Psoas muscle (tissue), 8 donors: ENCODE measurements around the gene SRCAP. TPM values are rescaled to one million over a fixed set of nuclear protein-coding genes. Genes with fewer than 3 reads are reported as not detected.

Experiments
- ATAC-seq, 4 donors: fragments of 200-7000 bp; cut with Tn5 transposase; one replicate each; pipeline ENCODE4 v1.9.1; 2020; ENCODE audit warnings: moderate library complexity in 3 of 4, mild to moderate bottlenecking in 2 of 4
- DNase-seq, 2 donors: peaks; one replicate each; pipeline ENCODE4 v3.0.0-alpha.2; 2020
- H3K27ac ChIP-seq: fragments of 200-600 bp; one replicate; pipeline ENCODE4 v1.8.0; 2022
- H3K27me3 ChIP-seq, 3 donors: fragments of 200-600 bp in 1 of 3; one replicate each; pipeline versions ENCODE4 v1.6.1 to v1.8.0; 2013 to 2022; ENCODE audit warnings: low read length in 2 of 3, mild to moderate bottlenecking in 2 of 3, moderate library complexity in 1 of 3; ENCODE audit not compliant: insufficient read depth in 3 of 3
- H3K36me3 ChIP-seq, 2 donors: fragments of 200-600 bp in 1 of 2; one replicate each; pipeline versions ENCODE4 v1.6.1 to v1.8.0; 2013 to 2022; ENCODE audit warnings: low read depth in 1 of 2, mild to moderate bottlenecking in 1 of 2, moderate library complexity in 1 of 2; ENCODE audit not compliant: insufficient read depth in 1 of 2
- H3K4me1 ChIP-seq: fragments of 200-600 bp; one replicate; pipeline ENCODE4 v1.8.0; 2022
- H3K4me3 ChIP-seq: fragments of 200-600 bp; one replicate; pipeline ENCODE4 v1.8.0; 2022; ENCODE audit warnings: mild to moderate bottlenecking
- H3K9me3 ChIP-seq: fragments of 200-600 bp; one replicate; pipeline ENCODE4 v1.8.0; 2022
- WGBS, 3 donors: extraction: QIAGEN DNeasy Blood & Tissue Kit; methylation state at CpG; one replicate each; pipeline versions ENCODE4 v1.1.6 to v1.1.7; 2013; 5-methylcytosine and 5-hydroxymethylcytosine counted together
- intact Hi-C, 2 donors: fragments of 100-400 bp; cut with DNase I; formaldehyde crosslinking; loops; one replicate each; pipeline versions ENCODE4 v1.11.0 to v1.14.2; 2022
- polyA plus RNA-seq, 3 donors: library from polyadenylated mRNA; stranded (reverse); fragments of 200-250 nt; gene quantifications; one replicate each; pipeline ENCODE4 v1.2.3, GENCODE V29; 2013
- total RNA-seq, 4 donors: library from RNA; stranded (reverse); fragmentation: NEBNext Ultra II Directional in 2 of 4; extraction: Animal tissue kit (Norgen Biotek cat#: 25700) in 2 of 4; gene quantifications; one replicate each; pipeline versions ENCODE4 v1.2.1 to v1.2.4, GENCODE V29; 2021 to 2023
- TF ChIP-seq, protein P1 (sequence below): fragments of 200-600 bp; IDR thresholded peaks from one replicate; pipeline ENCODE4 v1.8.0; 2022; ENCODE audit warnings: antibody characterized with exemption
- donor health status: healthy with polysubstance abuse.
- donor health status: DM: no; HTN: no; CAD: no; lungs with moderate emphysema.
- donor health status: Bipolar disorder and iron deficiency.
- donor health status: healthy.
- donor health status: DM: yes; HTN: yes; CAD: no.
- donor health status: DM: no; HTN: no; CAD: no.
- donor health status: DM: no; HTN: no; CAD: no.
- donor health status: DM: yes; HTN: yes; CAD: no.

Gene SRCAP
- total and polyA plus RNA-seq, 7 donors = 4.4 to 50.1 (median 37.8) TPM

DNA sequence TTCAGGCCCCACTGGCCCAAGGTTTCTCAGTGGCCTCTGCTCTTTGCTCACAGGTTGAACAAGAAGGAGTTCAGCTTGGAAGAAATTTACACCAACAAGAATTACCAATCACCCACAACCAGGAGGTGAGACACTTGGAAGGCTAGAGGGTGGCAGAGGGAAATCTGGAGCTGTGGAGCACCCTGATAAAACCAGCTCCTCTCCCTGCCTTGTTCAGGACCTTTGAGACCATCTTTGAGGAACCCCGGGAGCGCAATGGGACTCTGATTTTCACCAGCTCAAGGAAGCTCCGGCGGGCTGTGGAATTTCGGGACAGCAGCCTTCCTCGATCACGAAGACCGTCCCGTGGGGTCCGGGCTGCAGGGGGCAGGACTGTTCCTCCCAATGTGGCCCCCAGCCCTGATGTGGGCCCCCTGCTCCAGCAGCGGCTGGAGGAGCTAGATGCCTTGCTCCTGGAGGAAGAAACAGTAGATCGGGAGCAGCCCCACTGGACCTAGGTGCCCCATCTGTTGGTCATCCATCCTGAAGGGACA lies 43.1 kb upstream of the SRCAP start:
- Histone ChIP-seq H3K9me3 (no peaks in the 10 kb centered on the region), H3K4me3 (no peak overlapping the region), H3K27ac (no peak overlapping the region), H3K27me3 (no peaks in the 10 kb centered on the region), H3K36me3 (peaks cover 3 to 60% of the 10 kb centered on the region in 2 donors), H3K4me1 (peaks cover 33% of the 10 kb centered on the region)
- no peak for DNase-seq
- WGBS, 3 donors = 92 to 93% (median 92%) methylated on average over 12 of the region's 12 CpGs
- TF ChIP-seq, protein P1, sequence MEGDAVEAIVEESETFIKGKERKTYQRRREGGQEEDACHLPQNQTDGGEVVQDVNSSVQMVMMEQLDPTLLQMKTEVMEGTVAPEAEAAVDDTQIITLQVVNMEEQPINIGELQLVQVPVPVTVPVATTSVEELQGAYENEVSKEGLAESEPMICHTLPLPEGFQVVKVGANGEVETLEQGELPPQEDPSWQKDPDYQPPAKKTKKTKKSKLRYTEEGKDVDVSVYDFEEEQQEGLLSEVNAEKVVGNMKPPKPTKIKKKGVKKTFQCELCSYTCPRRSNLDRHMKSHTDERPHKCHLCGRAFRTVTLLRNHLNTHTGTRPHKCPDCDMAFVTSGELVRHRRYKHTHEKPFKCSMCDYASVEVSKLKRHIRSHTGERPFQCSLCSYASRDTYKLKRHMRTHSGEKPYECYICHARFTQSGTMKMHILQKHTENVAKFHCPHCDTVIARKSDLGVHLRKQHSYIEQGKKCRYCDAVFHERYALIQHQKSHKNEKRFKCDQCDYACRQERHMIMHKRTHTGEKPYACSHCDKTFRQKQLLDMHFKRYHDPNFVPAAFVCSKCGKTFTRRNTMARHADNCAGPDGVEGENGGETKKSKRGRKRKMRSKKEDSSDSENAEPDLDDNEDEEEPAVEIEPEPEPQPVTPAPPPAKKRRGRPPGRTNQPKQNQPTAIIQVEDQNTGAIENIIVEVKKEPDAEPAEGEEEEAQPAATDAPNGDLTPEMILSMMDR = no peak
- ATAC-seq = no peak
- intact Hi-C loops = loop anchor here in 1 of 2 donors (5.0 kb wide), 1 partner anchor 129 kb away; the partner anchor contains the start of gene ZNF768

DNA sequence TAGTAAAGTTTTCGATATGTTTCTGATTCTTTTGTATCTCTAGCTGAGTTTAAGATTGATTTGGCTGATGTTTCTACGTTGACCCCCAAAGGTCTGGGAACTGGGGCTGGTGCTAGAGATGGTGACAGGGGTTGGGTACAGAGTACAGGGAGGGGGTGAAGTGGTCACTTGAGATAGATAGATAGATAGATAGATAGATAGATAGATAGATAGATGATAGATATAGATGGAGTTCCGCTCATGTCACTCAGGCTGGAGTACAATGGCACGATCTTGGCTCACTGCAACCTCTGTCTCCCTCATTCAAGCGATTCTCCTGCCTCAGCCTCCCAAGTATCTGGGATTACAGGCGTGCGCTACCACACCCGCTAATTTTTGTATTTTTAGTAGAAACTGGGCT lies 42.6 kb upstream of the SRCAP start:
- peaks cover 3 to 65% of the 10 kb centered on the region in 2 donors for H3K36me3 ChIP-seq
- TF ChIP-seq, protein P1 = no peak
- peak overlapping the region; percentile 100 for H3K27ac ChIP-seq
- WGBS, 3 donors = 93 to 97% (median 96%) methylated on average over 8 of the region's 8 CpGs
- H3K4me1 ChIP-seq = peaks cover 38% of the 10 kb centered on the region
- ATAC-seq (no peak), DNase-seq (no peak)
- H3K4me3 ChIP-seq = no peak overlapping the region
- H3K9me3 ChIP-seq = no peaks in the 10 kb centered on the region
- no peaks in the 10 kb centered on the region for H3K27me3 ChIP-seq
- intact Hi-C loops = loop anchor here in 1 of 2 donors (5.0 kb wide), 1 partner anchor 129 kb away; the partner anchor contains the start of gene ZNF768

DNA sequence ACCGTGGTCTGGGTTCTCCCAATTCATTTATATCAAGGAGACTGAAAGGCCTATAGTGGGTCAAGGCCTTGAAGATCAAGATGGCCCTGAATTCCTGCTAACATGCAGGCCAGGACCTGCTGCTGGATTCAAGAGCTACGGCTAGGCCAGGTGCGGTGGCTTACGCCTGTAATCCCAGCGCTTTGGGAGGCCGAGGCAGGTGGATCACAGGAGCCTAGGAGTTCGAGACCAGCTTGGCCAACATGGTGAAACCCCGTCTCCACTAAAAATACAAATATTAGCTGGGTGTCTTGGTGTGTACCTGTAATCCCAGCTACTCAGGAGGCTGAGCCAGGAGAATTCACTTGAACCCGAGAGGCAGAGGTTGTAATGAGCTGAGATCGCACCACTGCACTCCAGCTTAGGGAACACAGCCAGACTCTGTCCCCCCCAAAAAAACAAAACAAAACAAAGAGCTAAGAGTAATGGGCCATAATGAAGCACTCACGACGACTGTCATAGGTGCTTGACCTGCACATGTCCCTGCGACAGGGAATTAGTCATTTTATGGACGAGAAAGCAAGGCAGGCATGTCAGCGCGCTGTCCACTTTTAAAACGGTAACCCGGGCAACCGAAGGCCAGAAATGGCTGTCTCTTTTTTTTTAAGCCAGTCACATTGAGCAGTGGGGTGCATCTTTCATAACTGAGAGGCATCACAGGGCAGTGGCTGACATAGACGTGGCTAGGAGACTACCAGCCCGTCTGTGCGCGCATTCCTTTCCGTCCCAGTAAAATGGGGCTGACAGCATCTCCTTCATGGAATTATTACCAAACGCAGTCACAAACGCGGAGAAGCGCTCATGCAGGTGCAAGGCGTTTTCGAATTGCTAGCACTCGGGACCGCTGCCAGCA lies 41.8 kb upstream of the SRCAP start:
- 27 to 28% (median 28%) methylated on average over 32 of the region's 32 CpGs for WGBS, 3 donors
- TF ChIP-seq, protein P1 = no peak
- H3K36me3 ChIP-seq = peaks cover 3 to 69% of the 10 kb centered on the region in 2 donors
- H3K9me3 ChIP-seq = no peaks in the 10 kb centered on the region
- DNase-seq (no peak), ATAC-seq (no peak)
- H3K4me3 ChIP-seq = peak overlapping the region; percentile 93
- peak overlapping the region; percentile 100 for H3K27ac ChIP-seq
- intact Hi-C loops = loop anchor here in 1 of 2 donors (5.0 kb wide), 1 partner anchor 130 kb away; the partner anchor contains the start of gene ZNF768
- no peaks in the 10 kb centered on the region for H3K27me3 ChIP-seq
- H3K4me1 ChIP-seq = peaks cover 39% of the 10 kb centered on the region

DNA sequence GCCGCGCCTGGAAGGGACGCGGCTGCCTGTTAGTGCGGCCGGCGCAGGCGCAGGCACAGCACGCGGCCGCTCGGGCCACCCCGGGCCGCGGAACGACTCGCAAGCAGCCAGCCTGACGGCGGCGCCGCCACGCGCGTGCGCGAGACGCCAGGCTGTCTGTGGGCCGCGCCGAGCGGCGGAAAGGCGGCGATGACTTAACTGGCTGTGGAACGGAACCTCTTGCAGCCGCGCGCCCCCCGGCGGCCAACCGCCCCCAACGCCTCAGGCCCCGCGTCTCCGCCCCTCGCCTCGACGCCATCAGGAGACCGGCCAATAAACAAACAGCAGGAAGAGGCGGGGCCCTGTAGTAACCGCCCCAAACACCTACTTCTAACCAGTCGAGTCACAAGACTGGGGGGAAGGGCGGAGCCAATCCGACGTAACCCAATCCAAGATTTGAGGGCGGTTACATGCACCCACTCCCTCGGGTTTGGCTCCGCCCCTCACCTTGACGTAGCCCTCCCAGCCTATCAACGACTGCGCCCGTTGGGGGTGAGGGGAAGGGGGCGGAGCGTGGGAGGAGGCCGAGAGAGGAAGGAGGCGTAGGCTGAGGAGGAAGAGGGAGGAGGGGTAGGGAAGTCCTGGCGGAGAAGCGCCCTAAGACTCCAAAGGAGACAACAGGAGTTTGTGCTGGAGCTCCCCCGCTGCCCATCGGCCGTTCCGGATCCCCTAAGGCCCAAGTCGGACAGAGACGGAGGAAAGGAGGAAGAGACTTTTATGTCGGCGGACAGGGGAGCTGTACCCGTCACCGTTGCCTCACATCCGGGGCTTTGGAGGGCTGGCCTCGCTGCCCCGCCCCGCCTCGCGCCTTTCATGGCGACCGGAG lies 40.9 kb upstream of the SRCAP start, which contains the start of gene FBRS:
Gene FBRS, plus strand, starts transcription at position 566 of the 865 bp plus-strand sequence. CDS start 1,088 bp downstream, outside the sequence.
- intact Hi-C loops = loop anchor here in 1 of 2 donors (5.0 kb wide), 1 partner anchor 131 kb away; the partner anchor contains the start of gene ZNF768

More for the DNA sequence above, 40.9 kb upstream of the SRCAP start, which contains the start of gene FBRS:
- Histone ChIP-seq H3K27me3 (no peaks in the 10 kb centered on the region), H3K27ac (peak within 1 kb of the TSS; percentile 100), H3K4me3 (peak within 1 kb of the TSS; percentile 93), H3K36me3 (peaks cover 3 to 69% of the 10 kb centered on the region in 2 donors), H3K4me1 (peaks cover 37% of the 10 kb centered on the region), H3K9me3 (no peaks in the 10 kb centered on the region)
- 0 to 1% (median 0%) methylated on average over 79 to 86 of the region's 86 CpGs for WGBS, 3 donors
- ATAC-seq (peak; percentile 86 to 88 (median 87)), DNase-seq (peak; percentile 100)
- TF ChIP-seq, protein P1 = peak; percentile 75
